ENCODE results near the gene SHH. TPM values are rescaled to one million over a fixed set of nuclear protein-coding genes. Genes with fewer than 3 reads are reported as not detected.

The SHH gene
- polyA plus RNA-seq, 1 donor from 2014 or later = 1.5 TPM

GRCh38 chr7:155773531-155773930 lies 38.7 kb downstream of the SHH start:
- Histone ChIP-seq H3F3A (ENCODE audit: insufficient read depth, low read length, poor library complexity, severe bottlenecking) (no peaks in the 10 kb centered on the region), H3K9me2 (ENCODE audit: insufficient read depth, low read length) (no peaks in the 10 kb centered on the region), H3K9me3 (ENCODE audit: low read length) (no peaks in the 10 kb centered on the region), H3K9ac (ENCODE audit: low read length) (no peak overlapping the region), H3K36me3 (ENCODE audit: insufficient read depth, low read length) (peaks cover 13% of the 10 kb centered on the region), H3K79me2 (replicated peaks; ENCODE audit: insufficient read depth, low read length) (no peaks in the 10 kb centered on the region), H3K4me3 (ENCODE audit: low read length) (no peak overlapping the region), H2AFZ (ENCODE audit: low read depth, low read length) (no peak overlapping the region), H3K27me3 (ENCODE audit: insufficient read depth, low read depth, low read length) (no peaks in the 10 kb centered on the region), H3K4me2 (ENCODE audit: low read length) (no peak overlapping the region), H4K20me1 (ENCODE audit: insufficient read depth) (no peaks in the 10 kb centered on the region), H3K27ac (ENCODE audit: low read length) (no peak overlapping the region)
- no peak for TF ChIP-seq POLR2AphosphoS5 (IDR thresholded peaks at IDR 0.05)
- TF ChIP-seq CTCF (IDR thresholded peaks at IDR 0.05; ENCODE audit: poor library complexity, severe bottlenecking) = no peak
- TF ChIP-seq SMC3 (conservative IDR thresholded peaks at IDR 0.05; ENCODE audit: poor library complexity) = no peak
- no peak for TF ChIP-seq MXI1 (conservative IDR thresholded peaks at IDR 0.05; ENCODE audit: poor library complexity, severe bottlenecking)
- no peak for TF ChIP-seq TAF1 (IDR thresholded peaks at IDR 0.05; ENCODE audit: low read depth)
- TF ChIP-seq RAD21 (conservative IDR thresholded peaks at IDR 0.05) = no peak
- TF ChIP-seq EP300 (conservative IDR thresholded peaks at IDR 0.05; ENCODE audit: poor library complexity, severe bottlenecking) = no peak
- TF ChIP-seq REST (IDR thresholded peaks at IDR 0.05; ENCODE audit: borderline replicate concordance) = no peak
- no peak for TF ChIP-seq EZH2 (IDR thresholded peaks at IDR 0.05; ENCODE audit: borderline replicate concordance, insufficient read depth, low read length, poor library complexity, severe bottlenecking)

- H3K9me3 ChIP-seq (ENCODE audit: low read length) = no peaks in the 10 kb centered on the region
- H3K9me2 ChIP-seq (ENCODE audit: insufficient read depth, low read length) = no peaks in the 10 kb centered on the region
- H3K27me3 ChIP-seq (ENCODE audit: insufficient read depth, low read depth, low read length) = no peaks in the 10 kb centered on the region
- H3K36me3 ChIP-seq (ENCODE audit: insufficient read depth, low read length) = peaks cover 4% of the 10 kb centered on the region
- H3K4me2 ChIP-seq (ENCODE audit: low read length) = no peak overlapping the region
- no peak overlapping the region for H3K27ac ChIP-seq (ENCODE audit: low read length)
- H4K20me1 ChIP-seq (ENCODE audit: insufficient read depth) = peaks cover 3% of the 10 kb centered on the region
- H3K4me3 ChIP-seq (ENCODE audit: low read length) = no peak overlapping the region
- H3F3A ChIP-seq (ENCODE audit: insufficient read depth, low read length, poor library complexity, severe bottlenecking) = no peaks in the 10 kb centered on the region
- TF ChIP-seq SMC3 (conservative IDR thresholded peaks at IDR 0.05; ENCODE audit: poor library complexity) = no peak
- no peak for TF ChIP-seq MXI1 (conservative IDR thresholded peaks at IDR 0.05; ENCODE audit: poor library complexity, severe bottlenecking)
- TF ChIP-seq POLR2AphosphoS5 (IDR thresholded peaks at IDR 0.05) = no peak
- no peak for TF ChIP-seq CTCF (IDR thresholded peaks at IDR 0.05; ENCODE audit: poor library complexity, severe bottlenecking)
- no peak for TF ChIP-seq EP300 (conservative IDR thresholded peaks at IDR 0.05; ENCODE audit: poor library complexity, severe bottlenecking)
- no peak overlapping the region for H2AFZ ChIP-seq (ENCODE audit: low read depth, low read length)
- H3K9ac ChIP-seq (ENCODE audit: low read length) = no peak overlapping the region
- H3K79me2 ChIP-seq (replicated peaks; ENCODE audit: insufficient read depth, low read length) = no peaks in the 10 kb centered on the region
These were observed 42.0 kb downstream of the SHH start for GRCh38 chr7:155770241-155770640.
